Stimulated activated CD4-positive, alpha-beta T cell treated with anti-CD3 and anti-CD28 coated beads, Interleukin-1b, Interleukin-23, amount 100 ng/mL, for 24 hours (primary cell): ENCODE results near the gene TFCP2L1.

Experiments
- DNase-seq, 4 experiments: peaks; one replicate each; pipeline ENCODE4 v3.0.0-alpha.2; 2020; ENCODE audit warnings: low read depth in 4 of 4, low spot score in 1 of 4

TFCP2L1 gene

DNA sequence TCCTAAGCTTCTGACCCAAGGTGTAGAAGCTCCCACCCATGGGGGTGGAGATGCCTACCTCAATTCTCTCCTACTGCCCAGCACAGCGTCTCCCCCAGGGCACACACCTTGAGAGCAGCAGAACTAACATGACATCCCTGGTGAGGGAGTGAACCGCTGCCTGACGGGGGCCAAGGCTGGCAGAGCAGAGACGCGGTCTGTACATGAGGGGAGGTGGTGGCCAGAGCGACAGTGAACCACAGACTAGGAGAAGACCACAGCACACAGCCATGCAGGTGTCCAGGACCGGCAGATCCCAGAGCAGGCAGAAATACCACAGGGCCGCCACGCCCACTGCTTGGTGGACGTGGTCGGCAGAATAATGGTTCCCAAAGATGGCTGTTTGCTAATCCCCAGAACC is 40.4 kb downstream of the TFCP2L1 start:
- no peak for DNase-seq

GRCh38 chr2:121243821-121244460 is 41.1 kb downstream of the TFCP2L1 start:
- DNase-seq, result no peak

GRCh38 chr2:121242976-121243375 is 42.0 kb downstream of the TFCP2L1 start:
- DNase-seq, result no peak

DNA sequence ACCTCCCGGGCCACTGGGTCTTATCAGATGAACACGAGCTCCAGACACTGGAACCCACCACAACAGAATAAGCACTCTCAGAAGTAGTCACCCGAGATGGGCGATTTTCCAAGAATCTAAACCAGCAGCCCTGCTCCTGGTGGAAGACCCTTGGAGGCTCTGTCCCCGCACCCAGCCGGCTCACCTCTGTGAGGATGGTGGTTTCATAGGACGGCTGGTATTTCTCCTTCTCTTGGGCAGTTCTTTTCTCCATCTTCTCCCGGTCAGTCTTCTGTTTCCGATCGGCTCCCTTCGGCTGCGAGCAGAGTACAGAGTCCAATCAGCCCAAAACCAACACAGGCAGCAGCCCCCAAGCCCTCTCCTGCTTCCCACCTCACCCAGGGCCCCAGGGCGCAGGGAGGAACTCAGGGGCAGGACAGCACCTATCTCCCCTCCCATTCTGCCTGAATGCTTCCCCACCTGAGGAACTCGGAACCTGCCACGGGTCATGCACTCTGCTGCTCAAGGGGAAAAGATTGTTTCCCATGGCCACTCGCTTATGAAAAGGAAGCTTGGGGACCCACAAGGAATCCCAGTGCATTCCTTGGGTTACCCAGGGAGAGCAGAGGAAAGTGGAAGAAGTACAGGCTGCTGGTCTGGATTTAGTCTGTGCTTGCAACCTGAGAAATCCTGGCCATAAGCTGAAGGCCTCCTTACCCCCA is 42.7 kb downstream of the TFCP2L1 start:
- no peak for DNase-seq

DNA sequence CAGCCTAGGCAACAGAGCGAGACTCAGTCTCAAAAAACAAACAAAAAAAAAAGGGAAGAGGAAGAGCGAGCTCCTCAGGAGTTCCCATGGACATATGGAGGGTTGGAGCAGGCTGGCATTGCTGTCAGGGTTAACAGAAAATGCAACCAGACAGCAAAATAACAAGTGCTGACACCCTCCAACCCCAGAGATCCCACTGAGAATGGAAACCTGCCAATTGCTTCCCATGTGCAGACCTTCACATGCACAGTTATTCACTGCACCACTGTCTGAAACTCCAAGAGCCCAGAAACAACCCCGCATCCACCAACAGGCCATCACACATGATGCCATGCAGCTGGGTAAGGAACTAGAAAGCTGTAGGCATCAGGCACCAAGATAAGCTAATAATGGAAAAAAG is 43.5 kb downstream of the TFCP2L1 start:
- DNase-seq, result no peak

- no peak for DNase-seq
Measured at GRCh38 chr2:121240436-121240835, 44.6 kb downstream of the TFCP2L1 start.

DNA sequence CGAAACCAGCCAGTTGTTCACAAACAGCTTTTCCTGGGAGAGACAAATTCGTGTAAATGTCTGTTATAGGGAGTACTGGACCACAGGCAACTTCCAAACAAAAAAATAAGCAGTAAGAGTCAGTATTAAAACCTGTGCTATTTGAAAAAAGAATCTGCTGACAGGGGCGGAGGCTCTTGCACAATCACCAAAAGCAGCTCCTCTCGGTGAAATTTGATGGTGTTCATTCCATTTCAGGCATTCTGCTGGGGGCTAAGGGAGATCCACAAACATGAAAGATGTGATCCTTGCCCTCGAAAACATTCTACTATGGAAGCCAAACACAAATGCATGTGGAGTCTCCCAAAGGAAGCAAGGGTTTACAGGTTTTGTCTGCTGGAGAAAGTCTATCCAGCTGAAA is 45.0 kb downstream of the TFCP2L1 start:
- no peak for DNase-seq

DNA sequence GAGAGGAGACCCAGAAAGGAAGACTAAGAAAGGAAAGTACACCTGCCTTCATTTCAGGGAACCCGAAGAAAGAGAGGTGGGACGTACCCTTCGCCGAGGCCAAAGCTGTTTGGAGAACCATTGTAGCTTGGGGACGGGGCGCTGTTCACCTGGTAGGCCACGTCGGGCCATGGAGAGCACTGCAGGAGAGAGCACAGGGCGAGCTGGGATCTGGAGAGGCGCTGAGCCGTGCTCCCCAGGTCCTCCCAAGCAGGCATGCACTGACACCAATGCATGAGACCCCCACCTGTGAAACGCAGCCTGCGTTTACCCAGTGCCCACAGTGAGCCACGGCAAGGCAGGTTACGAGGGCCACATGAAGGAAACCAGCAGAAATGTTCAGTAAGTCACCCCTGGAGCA is 45.5 kb downstream of the TFCP2L1 start:
- DNase-seq, result no peak

- no peak for DNase-seq
Measured at GRCh38 chr2:121238828-121239227, 46.2 kb downstream of the TFCP2L1 start.

- no peak for DNase-seq
Measured at GRCh38 chr2:121237980-121238665, 46.9 kb downstream of the TFCP2L1 start.

DNA sequence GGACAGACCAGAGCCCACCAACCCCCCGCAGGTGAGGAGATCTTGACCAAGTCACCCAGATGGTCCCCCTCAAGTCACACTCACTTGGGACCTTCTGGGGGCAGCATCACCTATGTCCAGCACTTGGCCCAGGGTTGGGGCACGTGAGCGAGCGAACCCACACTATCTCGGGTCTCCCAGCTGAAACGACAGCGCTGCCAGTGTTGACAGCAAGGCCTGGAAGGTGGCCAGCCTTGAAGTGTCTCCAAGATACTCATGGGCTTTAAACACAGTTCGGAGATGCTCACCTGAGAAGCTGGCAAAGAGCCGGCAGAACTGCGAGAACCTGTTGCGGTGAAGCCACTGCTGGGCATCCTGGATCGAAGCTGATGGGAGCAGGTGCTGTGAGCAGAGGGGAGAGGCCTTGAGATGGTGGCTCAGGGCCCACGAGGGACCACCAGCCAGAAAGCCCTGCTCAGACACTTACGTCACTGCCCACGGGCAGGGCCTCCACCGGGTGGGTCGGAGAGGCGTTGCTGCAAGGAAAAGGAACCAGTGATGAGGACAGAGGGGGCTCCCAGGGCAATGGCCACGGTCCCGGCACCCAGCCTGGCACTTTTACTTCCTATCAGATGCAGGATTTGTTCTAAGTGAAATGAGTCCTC is 47.5 kb downstream of the TFCP2L1 start:
- DNase-seq, result no peak

DNA sequence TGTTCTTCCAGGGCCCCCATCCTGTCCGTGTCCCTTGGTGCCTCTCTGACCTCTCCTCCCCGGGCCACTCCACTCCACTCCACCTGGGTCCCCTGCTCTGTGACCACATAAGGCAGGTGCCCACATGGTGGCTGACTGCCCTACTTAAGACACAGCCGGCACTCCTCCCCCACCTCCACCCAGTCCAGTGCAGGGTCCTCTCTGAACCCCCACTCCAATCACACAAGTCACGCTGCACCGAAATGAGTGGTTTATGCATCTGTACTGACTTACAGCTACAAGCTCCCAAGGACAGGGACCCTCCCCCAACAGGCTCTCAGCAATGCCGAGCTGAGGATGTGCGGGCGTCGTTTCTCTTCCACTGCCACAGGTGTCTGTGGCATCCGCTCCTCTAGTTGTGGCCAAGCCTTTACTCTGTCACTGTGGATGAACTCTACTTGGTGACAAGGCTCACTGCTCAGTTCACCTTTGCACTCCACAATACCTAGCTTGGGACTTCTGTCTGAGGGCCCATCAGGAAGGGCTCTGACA is 48.3 kb downstream of the TFCP2L1 start:
- no peak for DNase-seq

DNA sequence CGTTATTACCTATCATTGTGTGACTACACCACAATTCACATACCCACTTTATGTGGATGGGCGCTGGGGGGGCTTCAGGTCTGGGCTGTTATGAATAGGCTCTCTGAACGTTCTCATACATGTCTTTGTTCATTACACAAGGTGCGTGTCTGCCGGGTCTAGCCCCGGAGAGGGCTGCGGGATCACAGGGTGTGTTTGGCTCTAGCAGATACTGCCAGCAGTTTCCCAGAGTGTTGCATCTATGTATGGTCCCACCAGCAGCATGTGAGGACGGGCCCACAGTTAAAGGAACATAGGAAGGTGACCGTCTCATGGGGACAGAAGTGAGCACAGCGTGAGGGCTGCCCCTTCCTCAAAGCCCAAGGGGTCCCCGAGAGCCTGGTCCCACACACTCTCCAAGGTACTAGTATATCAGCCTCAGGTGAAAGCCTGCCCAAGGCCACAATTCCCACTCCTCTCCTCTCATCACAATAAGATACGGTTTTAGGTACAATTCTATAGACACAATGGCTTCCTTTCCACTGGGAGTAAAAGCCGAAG is 48.8 kb downstream of the TFCP2L1 start:
- no peak for DNase-seq

GRCh38 chr2:121235542-121235941 is 49.5 kb downstream of the TFCP2L1 start:
- no peak for DNase-seq

GRCh38 chr2:121234791-121235190 is 50.2 kb downstream of the TFCP2L1 start:
- DNase-seq, result no peak

- no peak for DNase-seq
Measured at GRCh38 chr2:121234144-121234543, 50.9 kb downstream of the TFCP2L1 start.

DNA sequence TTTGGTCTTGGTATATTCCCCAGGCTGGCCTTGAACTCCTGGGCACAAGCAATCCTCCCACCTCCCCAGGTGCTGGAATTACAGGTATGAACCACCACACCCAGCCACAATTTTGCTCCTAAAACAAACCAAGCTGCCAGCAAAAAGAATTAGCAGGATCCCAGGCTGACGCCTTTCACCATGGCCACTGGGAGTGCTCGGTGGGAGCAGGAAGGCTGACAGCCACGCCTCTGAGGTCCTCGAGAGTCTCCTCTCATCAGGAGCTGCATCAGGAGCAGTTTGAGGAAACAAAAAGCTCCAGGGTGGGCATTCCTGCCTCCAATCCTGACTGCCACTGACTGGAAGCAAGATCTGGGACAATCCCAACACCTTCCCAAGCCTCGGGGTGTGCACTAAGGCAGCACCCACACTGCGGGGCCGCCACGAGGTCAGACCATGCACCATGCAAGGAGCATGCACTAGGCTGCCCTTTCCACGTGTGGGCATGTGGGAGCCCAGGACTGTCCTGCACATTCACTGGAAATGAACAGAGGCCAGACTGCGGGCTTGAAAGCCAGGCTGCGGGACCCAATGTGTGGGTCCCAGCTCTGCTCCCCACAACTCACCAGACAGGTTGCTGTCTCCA is 51.4 kb downstream of the TFCP2L1 start:
- no peak for DNase-seq

DNA sequence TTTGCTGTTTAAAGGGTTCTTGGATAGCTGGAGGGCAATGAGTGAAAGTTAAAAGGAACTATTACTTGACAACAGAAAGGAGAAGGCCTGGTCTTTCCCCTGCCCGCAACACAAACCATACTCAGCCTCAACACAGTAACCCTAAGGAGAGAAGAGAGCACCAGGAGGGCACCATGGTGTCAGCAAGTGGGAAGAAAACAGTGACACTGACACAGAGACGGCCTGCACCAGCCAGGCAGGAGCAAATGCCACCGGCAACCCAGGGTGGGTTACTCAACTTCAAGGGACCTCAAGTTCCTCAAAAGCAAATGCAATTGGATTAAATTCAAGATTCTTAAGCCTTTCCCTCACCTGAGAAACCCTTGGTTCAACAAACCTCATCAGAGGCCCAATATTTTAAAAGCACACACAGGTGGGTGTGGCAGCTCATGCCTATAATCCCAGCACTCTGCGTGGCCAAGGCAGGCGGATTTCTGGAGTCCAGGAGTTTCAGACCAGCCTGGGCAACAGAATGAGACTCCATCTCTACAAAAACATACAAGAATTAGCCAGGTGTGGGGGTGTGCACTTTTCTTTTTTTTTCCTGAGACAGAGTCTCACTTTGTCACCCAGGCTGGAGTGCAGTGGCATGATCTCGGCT is 52.3 kb downstream of the TFCP2L1 start:
- DNase-seq, result no peak

GRCh38 chr2:121231385-121232000 is 53.5 kb downstream of the TFCP2L1 start:
- no peak for DNase-seq

DNA sequence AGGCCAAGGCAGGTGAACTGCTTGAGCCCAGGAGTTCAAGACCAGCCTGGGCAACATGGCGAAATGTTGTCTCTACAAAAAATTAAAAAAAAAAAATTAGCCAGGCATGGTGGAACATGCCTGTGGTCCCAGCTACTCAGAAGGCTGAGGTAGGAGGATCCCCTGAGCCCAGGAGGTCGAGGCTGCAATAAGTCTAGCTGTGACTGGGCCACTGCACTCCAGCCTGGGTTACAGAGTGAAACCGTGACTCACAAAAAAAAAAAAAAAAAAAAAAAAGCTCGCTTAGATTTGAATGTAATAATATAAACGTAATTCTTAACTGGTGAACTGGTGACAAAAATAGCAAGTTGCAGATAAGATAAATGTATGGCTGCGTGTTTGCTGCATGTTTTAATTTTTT is 56.5 kb downstream of the TFCP2L1 start:
- DNase-seq, result no peak
